HEK293T (cell line): ENCODE results near the gene ABLIM2.
A peak's percentile ranks its signal among the peaks of the same experiment; 100 is the strongest.

Experiments used
- CTCF ChIA-PET: fragments of 350-600 bp; formaldehyde crosslinking; extraction: SDS; loops from one replicate; lab custom pipeline; 2021; ENCODE audit warnings: antibody characterized with exemption, inconsistent platforms; lab: Yijun Ruan, JAX
- POLR2A ChIA-PET: fragments of 350-600 bp; formaldehyde crosslinking; extraction: SDS; loops from one replicate; lab custom pipeline; 2020; ENCODE audit warnings: antibody characterized with exemption, inconsistent platforms; lab: Yijun Ruan, JAX
- DNase-seq: peaks from one replicate; pipeline ENCODE4 v3.0.0; 2012; ENCODE audit warnings: mixed read lengths; ENCODE audit errors: extremely low spot score
- ARNT ChIP-seq: fragments of 450-650 bp; IDR thresholded peaks from 2 replicates; pipeline ENCODE4 v1.6.1; 2017; ENCODE audit warnings: mild to moderate bottlenecking
- BHLHE40 ChIP-seq: fragments of 450-650 bp; IDR thresholded peaks from 2 replicates; pipeline ENCODE4 v1.6.1; 2016; ENCODE audit warnings: mild to moderate bottlenecking, moderate library complexity, borderline replicate concordance
- CTBP1 ChIP-seq: fragments of 450-650 bp; IDR thresholded peaks from 2 replicates; pipeline ENCODE4 v1.6.1; 2016; ENCODE audit warnings: borderline replicate concordance
- ELF4 ChIP-seq: fragments of 450-650 bp; IDR thresholded peaks from 2 replicates; pipeline ENCODE4 v1.6.1; 2017; ENCODE audit warnings: antibody characterized with exemption
- FOXA1 ChIP-seq: fragments of 450-650 bp; IDR thresholded peaks from 2 replicates; pipeline ENCODE4 v1.6.1; 2016; ENCODE audit warnings: mild to moderate bottlenecking
- FOXK2 ChIP-seq: fragments of 450-650 bp; IDR thresholded peaks from 2 replicates; pipeline ENCODE4 v1.6.1; 2016; ENCODE audit warnings: mild to moderate bottlenecking
- FOXM1 ChIP-seq: fragments of 450-650 bp; IDR thresholded peaks from 2 replicates; pipeline ENCODE4 v1.6.1; 2017; ENCODE audit warnings: mild to moderate bottlenecking, borderline replicate concordance
- HDGF ChIP-seq: fragments of 450-650 bp; IDR thresholded peaks from 2 replicates; pipeline ENCODE4 v1.6.1; 2017; ENCODE audit warnings: antibody characterized with exemption, borderline replicate concordance
- L3MBTL2 ChIP-seq: fragments of 450-650 bp; conservative IDR thresholded peaks from 2 replicates; pipeline ENCODE4 v1.6.1; 2016; ENCODE audit warnings: mild to moderate bottlenecking
- LEF1 ChIP-seq: fragments of 450-650 bp; IDR thresholded peaks from 2 replicates; pipeline ENCODE4 v1.6.1; 2017; ENCODE audit warnings: mild to moderate bottlenecking, borderline replicate concordance
- NFRKB ChIP-seq: fragments of 450-650 bp; IDR thresholded peaks from 2 replicates; pipeline ENCODE4 v1.6.1; 2016; ENCODE audit warnings: mild to moderate bottlenecking, moderate library complexity
- SP1 ChIP-seq: fragments of 450-650 bp; IDR thresholded peaks from 2 replicates; pipeline ENCODE4 v1.6.1; 2017
- SUZ12 ChIP-seq: fragments of 450-650 bp; IDR thresholded peaks from 2 replicates; pipeline ENCODE4 v1.6.1; 2016; ENCODE audit warnings: mild to moderate bottlenecking
- TARDBP ChIP-seq: fragments of 450-650 bp; IDR thresholded peaks from 2 replicates; pipeline ENCODE4 v1.6.1; 2016
- ZNF384 ChIP-seq: fragments of 450-650 bp; IDR thresholded peaks from 2 replicates; pipeline ENCODE4 v1.6.1; 2016
- TF ChIP-seq, protein P1 (sequence below): fragments of 450-650 bp; IDR thresholded peaks from 2 replicates; pipeline ENCODE4 v1.6.1; 2016

ABLIM2 gene

GRCh38 chr4:7932287-7932686 lies 226.3 kb downstream of the ABLIM2 start:
- ChIA-PET POLR2A (no interaction called here), CTCF (no interaction called here)
- no peak for DNase-seq
- no peak for TF ChIP-seq BHLHE40
- TF ChIP-seq HDGF = no peak

DNA sequence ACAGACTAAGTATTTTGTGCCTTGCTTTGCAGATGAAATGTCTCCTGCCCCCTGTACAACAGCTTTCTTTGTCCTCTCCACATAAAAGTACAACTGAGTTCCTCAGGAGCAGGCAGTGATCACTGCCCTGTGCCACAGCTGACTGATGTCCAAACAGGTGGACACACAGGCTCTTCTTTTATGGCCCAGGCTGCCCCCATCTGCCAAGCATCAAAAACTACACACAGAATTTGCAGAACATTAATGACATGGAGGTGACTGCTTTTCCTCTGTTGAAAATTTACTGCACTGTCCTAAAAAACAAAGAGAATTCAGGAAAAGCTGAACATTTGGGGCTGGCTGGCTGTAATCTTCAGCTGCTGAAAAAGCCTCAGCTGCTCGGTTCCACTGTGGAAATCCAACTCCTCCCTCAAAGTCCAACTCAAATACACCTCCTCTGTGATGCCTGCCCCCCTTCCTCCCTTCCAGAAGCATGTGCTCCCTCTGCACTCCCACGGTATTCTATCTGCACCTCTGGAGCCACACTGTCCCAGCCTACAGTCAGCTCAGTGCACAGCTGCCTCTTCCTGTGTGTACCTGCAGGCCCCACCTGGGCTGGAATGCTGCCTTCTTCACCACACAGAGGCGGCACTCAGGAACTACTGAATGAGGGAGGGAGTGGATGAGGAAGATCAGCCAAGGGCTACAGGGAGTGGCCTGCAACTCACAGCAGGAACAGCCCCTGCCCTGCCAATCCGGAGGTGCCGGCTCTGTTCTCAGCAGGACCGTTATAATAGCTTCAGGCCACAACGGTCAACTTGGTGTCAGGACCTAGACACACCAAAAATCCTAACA lies 229.3 kb downstream of the ABLIM2 start:
- CTCF ChIA-PET = interaction anchor here (0.6 to 1.8 kb wide), 6 partner anchors 9 to 125 kb away, joined by 3 to 9 read pairs (median 4); no protein-coding TSS in a partner anchor
- no peak for DNase-seq
- TF ChIP-seq, protein P1, sequence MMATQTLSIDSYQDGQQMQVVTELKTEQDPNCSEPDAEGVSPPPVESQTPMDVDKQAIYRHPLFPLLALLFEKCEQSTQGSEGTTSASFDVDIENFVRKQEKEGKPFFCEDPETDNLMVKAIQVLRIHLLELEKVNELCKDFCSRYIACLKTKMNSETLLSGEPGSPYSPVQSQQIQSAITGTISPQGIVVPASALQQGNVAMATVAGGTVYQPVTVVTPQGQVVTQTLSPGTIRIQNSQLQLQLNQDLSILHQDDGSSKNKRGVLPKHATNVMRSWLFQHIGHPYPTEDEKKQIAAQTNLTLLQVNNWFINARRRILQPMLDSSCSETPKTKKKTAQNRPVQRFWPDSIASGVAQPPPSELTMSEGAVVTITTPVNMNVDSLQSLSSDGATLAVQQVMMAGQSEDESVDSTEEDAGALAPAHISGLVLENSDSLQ = peak; percentile 51
- TF ChIP-seq L3MBTL2 = no peak
- POLR2A ChIA-PET = interaction anchor here (3.4 kb wide), 1 partner anchor 11 kb away, joined by 10 read pairs; the partner anchor contains the start of gene AFAP1

GRCh38 chr4:7928711-7929110 lies 229.9 kb downstream of the ABLIM2 start:
- TF ChIP-seq ZNF384 (no peak), ARNT (no peak), LEF1 (no peak), FOXM1 (no peak), FOXK2 (no peak), BHLHE40 (no peak), NFRKB (no peak), SP1 (no peak), HDGF (no peak), L3MBTL2 (no peak), FOXA1 (no peak), CTBP1 (no peak)
- TF ChIP-seq, protein P1 = no peak
- POLR2A ChIA-PET = interaction anchor here (3.4 kb wide), 1 partner anchor 11 kb away, joined by 10 read pairs; the partner anchor contains the start of gene AFAP1
- CTCF ChIA-PET = interaction anchor here (1.1 to 1.8 kb wide), 2 partner anchors 9 to 124 kb away, joined by 4 to 9 read pairs; no protein-coding TSS in a partner anchor
- no peak for DNase-seq

GRCh38 chr4:7926822-7927221 lies 231.8 kb downstream of the ABLIM2 start:
- CTCF ChIA-PET = interaction anchor here (1.1 to 1.4 kb wide), 4 partner anchors 9 to 125 kb away, joined by 3 to 7 read pairs (median 4); no protein-coding TSS in a partner anchor
- no peak for DNase-seq
- POLR2A ChIA-PET = interaction anchor here (0.9 kb wide), 1 partner anchor 13 kb away, joined by 3 read pairs; the partner anchor contains the start of gene AFAP1

DNA sequence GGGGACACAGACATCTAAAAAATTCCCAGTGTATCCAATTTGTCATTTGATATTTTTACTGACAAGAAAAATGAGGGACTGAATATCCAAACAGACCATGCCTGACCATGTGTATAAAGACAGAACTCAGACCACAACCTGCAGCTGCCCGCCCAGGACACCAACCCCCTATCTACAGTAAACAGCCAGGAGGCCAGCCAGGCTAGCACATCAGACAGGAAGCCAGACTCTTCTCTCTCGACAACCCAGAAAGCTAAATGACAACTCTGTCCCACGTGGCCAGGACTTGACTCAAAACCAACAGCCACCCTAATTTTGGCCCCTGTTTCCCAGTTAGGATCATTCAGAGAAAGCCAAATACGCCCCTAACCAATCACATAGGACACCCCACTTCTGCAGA lies 234.0 kb downstream of the ABLIM2 start:
- POLR2A ChIA-PET = no interaction called here
- TF ChIP-seq HDGF (no peak), LEF1 (no peak), L3MBTL2 (no peak), FOXM1 (no peak), TARDBP (no peak), CTBP1 (no peak), ARNT (no peak), ZNF384 (no peak), NFRKB (no peak), FOXK2 (no peak), SP1 (no peak), SUZ12 (no peak), FOXA1 (no peak), ELF4 (no peak), BHLHE40 (no peak)
- TF ChIP-seq, protein P1 = no peak
- CTCF ChIA-PET = no interaction called here
- DNase-seq = no peak

More at GRCh38 chr4:7926822-7927221, 231.8 kb downstream of the ABLIM2 start:
- TF ChIP-seq ZNF384 = no peak
- TF ChIP-seq NFRKB = no peak
- TF ChIP-seq, protein P1 = no peak
- no peak for TF ChIP-seq TARDBP
- no peak for TF ChIP-seq ARNT
- TF ChIP-seq SUZ12 = no peak
- TF ChIP-seq BHLHE40 = no peak
- TF ChIP-seq ELF4 = no peak
- TF ChIP-seq SP1 = no peak
- no peak for TF ChIP-seq HDGF
- no peak for TF ChIP-seq L3MBTL2
- no peak for TF ChIP-seq FOXA1
- TF ChIP-seq LEF1 = no peak
- no peak for TF ChIP-seq CTBP1

DNA sequence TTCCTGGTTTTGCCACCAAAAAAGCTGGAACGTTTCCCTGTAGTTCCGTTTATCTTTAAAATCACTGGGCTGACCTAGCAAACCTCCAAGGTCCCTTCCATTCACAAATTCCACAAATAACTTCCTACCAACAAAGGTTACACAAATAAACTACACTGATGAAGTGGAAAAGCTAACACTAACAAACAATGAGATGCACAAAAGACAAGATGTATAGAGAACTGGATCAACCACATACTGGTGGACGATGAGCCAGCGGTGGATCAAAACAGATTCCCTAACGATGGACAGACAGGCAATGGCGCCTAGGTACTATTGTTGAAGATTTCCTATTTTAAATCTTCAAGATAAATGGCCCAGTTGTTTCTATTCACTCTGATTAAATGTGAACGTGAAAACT lies 234.4 kb downstream of the ABLIM2 start:
- CTCF ChIA-PET = no interaction called here

More for the DNA sequence above, 234.4 kb downstream of the ABLIM2 start:
- no peak for DNase-seq
- POLR2A ChIA-PET = no interaction called here
- TF ChIP-seq, protein P1 = no peak
- no peak for TF ChIP-seq FOXM1
- no peak for TF ChIP-seq NFRKB
